ENCODE results near the gene KCNAB1.

Gene KCNAB1

GRCh38 chr3:156258301-156258700, 137.9 kb downstream of the KCNAB1 start:
- Histone ChIP-seq H3K36me3 (ENCODE audit: control insufficient read depth, insufficient read depth, low read length) (no peaks in the 10 kb centered on the region), H3K4me1 (no peaks in the 10 kb centered on the region), H3K4me2 (ENCODE audit: low read length) (no peak overlapping the region), H2AFZ (no peak overlapping the region), H3K79me2 (no peaks in the 10 kb centered on the region), H3K9me3 (ENCODE audit: control insufficient read depth, low read length) (no peaks in the 10 kb centered on the region), H3K27me3 (ENCODE audit: control insufficient read depth, insufficient read depth, low read length) (no peaks in the 10 kb centered on the region), H3K9ac (no peak overlapping the region), H3K4me3 (ENCODE audit: low read depth, low read length) (no peak overlapping the region), H3K27ac (no peak overlapping the region)
- TF ChIP-seq CTCF (IDR thresholded peaks at IDR 0.05): no peak

- H3K36me3 ChIP-seq (ENCODE audit: control insufficient read depth, insufficient read depth, low read length): no peaks in the 10 kb centered on the region
Measured at GRCh38 chr3:156259896-156260295, 139.5 kb downstream of the KCNAB1 start.

GRCh38 chr3:156260331-156260730, 140.0 kb downstream of the KCNAB1 start:
- Histone ChIP-seq H3K4me2 (ENCODE audit: low read length) (no peak overlapping the region), H3K4me1 (no peaks in the 10 kb centered on the region), H3K4me3 (ENCODE audit: low read depth, low read length) (no peak overlapping the region), H2AFZ (no peak overlapping the region), H3K9me3 (ENCODE audit: control insufficient read depth, low read length) (no peaks in the 10 kb centered on the region), H3K79me2 (no peaks in the 10 kb centered on the region), H3K27ac (no peak overlapping the region), H3K36me3 (ENCODE audit: control insufficient read depth, insufficient read depth, low read length) (no peaks in the 10 kb centered on the region), H3K9ac (no peak overlapping the region), H3K27me3 (ENCODE audit: control insufficient read depth, insufficient read depth, low read length) (no peaks in the 10 kb centered on the region)
- no peak for TF ChIP-seq CTCF (IDR thresholded peaks at IDR 0.05)

More at GRCh38 chr3:156259896-156260295, 139.5 kb downstream of the KCNAB1 start:
- TF ChIP-seq CTCF (IDR thresholded peaks at IDR 0.05): no peak
- H3K9me3 ChIP-seq (ENCODE audit: control insufficient read depth, low read length): no peaks in the 10 kb centered on the region
- no peaks in the 10 kb centered on the region for H3K4me1 ChIP-seq
- no peak overlapping the region for H3K4me2 ChIP-seq (ENCODE audit: low read length)
- no peak overlapping the region for H2AFZ ChIP-seq
- H3K27ac ChIP-seq: no peak overlapping the region
- no peak overlapping the region for H3K9ac ChIP-seq
- H3K4me3 ChIP-seq (ENCODE audit: low read depth, low read length): no peak overlapping the region
- H3K79me2 ChIP-seq: no peaks in the 10 kb centered on the region
- no peaks in the 10 kb centered on the region for H3K27me3 ChIP-seq (ENCODE audit: control insufficient read depth, insufficient read depth, low read length)

GRCh38 chr3:156264771-156265170, 144.4 kb downstream of the KCNAB1 start:
- no peak overlapping the region for H2AFZ ChIP-seq
- H3K4me2 ChIP-seq (ENCODE audit: low read length): no peak overlapping the region
- H3K27me3 ChIP-seq (ENCODE audit: control insufficient read depth, insufficient read depth, low read length): no peaks in the 10 kb centered on the region
- H3K79me2 ChIP-seq: no peaks in the 10 kb centered on the region
- no peaks in the 10 kb centered on the region for H3K36me3 ChIP-seq (ENCODE audit: control insufficient read depth, insufficient read depth, low read length)
- H3K27ac ChIP-seq: no peak overlapping the region
- H3K4me1 ChIP-seq: no peaks in the 10 kb centered on the region
- H3K9ac ChIP-seq: no peak overlapping the region
- no peak for TF ChIP-seq CTCF (IDR thresholded peaks at IDR 0.05)
- no peak overlapping the region for H3K4me3 ChIP-seq (ENCODE audit: low read depth, low read length)
- H3K9me3 ChIP-seq (ENCODE audit: control insufficient read depth, low read length): no peaks in the 10 kb centered on the region

GRCh38 chr3:156271508-156271907, 151.1 kb downstream of the KCNAB1 start:
- Histone ChIP-seq H3K9ac (no peak overlapping the region), H3K36me3 (ENCODE audit: control insufficient read depth, insufficient read depth, low read length) (no peaks in the 10 kb centered on the region), H3K79me2 (no peaks in the 10 kb centered on the region), H3K27ac (no peak overlapping the region), H3K27me3 (ENCODE audit: control insufficient read depth, insufficient read depth, low read length) (no peaks in the 10 kb centered on the region), H3K4me2 (ENCODE audit: low read length) (no peak overlapping the region), H2AFZ (no peak overlapping the region), H3K4me3 (ENCODE audit: low read depth, low read length) (no peak overlapping the region), H3K9me3 (ENCODE audit: control insufficient read depth, low read length) (no peaks in the 10 kb centered on the region), H3K4me1 (no peaks in the 10 kb centered on the region)
- no peak for TF ChIP-seq CTCF (IDR thresholded peaks at IDR 0.05)
